ENCODE results near the gene LRP1B. TPM values are rescaled to one million over a fixed set of nuclear protein-coding genes. Genes with fewer than 3 reads are reported as not detected.

Gene LRP1B
- total RNA-seq, 2 experiments from 2014 or later = not detected

- no peaks in the 10 kb centered on the region for H3K27me3 Mint-ChIP-seq
- POLR2A ChIA-PET = no interaction called here
Observed at GRCh38 chr2:142031656-142032055, 99.2 kb downstream of the LRP1B start.

GRCh38 chr2:142030735-142031134 lies 100.1 kb downstream of the LRP1B start:
- intact Hi-C loops (cut with micrococcal nuclease) = no loop called here
- Mint-ChIP-seq H3K4me1 (ENCODE audit: low read depth) (no peaks in the 10 kb centered on the region), H3K27me3 (no peaks in the 10 kb centered on the region), H3K4me3 (no peak overlapping the region), H3K9me3 (peaks cover 23% of the 10 kb centered on the region), H3K36me3 (no peaks in the 10 kb centered on the region), H3K27ac (no peak overlapping the region)
- ChIA-PET CTCF (no interaction called here), POLR2A (no interaction called here)
- DNase-seq = no peak

More at GRCh38 chr2:142031656-142032055, 99.2 kb downstream of the LRP1B start:
- Mint-ChIP-seq H3K9me3 (peaks cover 26% of the 10 kb centered on the region), H3K36me3 (no peaks in the 10 kb centered on the region), H3K4me1 (ENCODE audit: low read depth) (no peaks in the 10 kb centered on the region), H3K27ac (no peak overlapping the region), H3K4me3 (no peak overlapping the region)
- intact Hi-C loops (cut with micrococcal nuclease) = no loop called here
- CTCF ChIA-PET = no interaction called here
- DNase-seq = no peak

DNA sequence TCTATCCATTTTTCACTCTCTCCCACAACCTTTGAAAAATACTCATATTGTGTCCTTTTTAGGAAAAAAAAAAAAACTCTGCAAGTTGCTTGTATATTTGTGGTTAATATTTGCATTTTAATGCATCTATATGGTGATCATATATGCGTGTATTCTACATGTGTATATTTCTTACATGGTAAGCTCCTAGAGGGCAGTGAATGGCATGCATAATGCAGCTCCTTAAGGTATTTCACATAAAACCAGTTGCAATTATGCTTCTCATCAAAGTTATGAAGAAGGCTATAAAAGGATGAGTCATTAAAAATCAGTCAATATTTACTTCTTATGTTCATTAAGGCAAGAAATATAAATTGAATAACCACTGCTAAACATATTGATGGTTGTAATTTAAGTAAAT lies 100.8 kb downstream of the LRP1B start:
- Mint-ChIP-seq H3K4me1 (ENCODE audit: low read depth) (no peaks in the 10 kb centered on the region), H3K36me3 (no peaks in the 10 kb centered on the region), H3K27ac (no peak overlapping the region), H3K4me3 (no peak overlapping the region), H3K27me3 (no peaks in the 10 kb centered on the region), H3K9me3 (peaks cover 21% of the 10 kb centered on the region)
- no peak for DNase-seq
- POLR2A ChIA-PET = no interaction called here
- intact Hi-C loops (cut with micrococcal nuclease) = no loop called here
- CTCF ChIA-PET = no interaction called here

GRCh38 chr2:142025394-142025793 lies 105.4 kb downstream of the LRP1B start:
- ChIA-PET POLR2A (no interaction called here), CTCF (no interaction called here)
- peaks cover 10% of the 10 kb centered on the region for H3K9me3 Mint-ChIP-seq
- DNase-seq = no peak
- no peaks in the 10 kb centered on the region for H3K27me3 Mint-ChIP-seq
- H3K27ac Mint-ChIP-seq = no peak overlapping the region
- no peaks in the 10 kb centered on the region for H3K4me1 Mint-ChIP-seq (ENCODE audit: low read depth)
- H3K36me3 Mint-ChIP-seq = no peaks in the 10 kb centered on the region
- H3K4me3 Mint-ChIP-seq = no peak overlapping the region
- intact Hi-C loops (cut with micrococcal nuclease) = no loop called here

DNA sequence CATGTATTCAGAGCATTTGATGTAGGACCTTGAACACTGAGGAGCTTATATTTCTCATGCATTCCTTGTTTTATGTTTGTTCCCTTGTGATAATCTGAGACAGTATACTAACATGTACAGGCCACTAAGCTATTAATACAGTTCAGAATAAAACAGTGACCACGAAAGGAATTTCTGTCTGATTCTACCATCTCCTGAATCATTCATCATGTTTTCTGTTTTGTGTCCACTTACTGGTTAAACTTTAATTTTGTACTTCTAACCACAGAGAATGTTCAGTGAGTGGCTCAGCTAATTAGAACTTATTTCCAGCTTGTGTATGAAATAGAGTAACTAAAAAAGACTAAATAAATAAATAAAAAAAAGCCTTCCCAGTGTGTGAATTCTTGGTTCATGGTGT lies 110.4 kb downstream of the LRP1B start:
- no peaks in the 10 kb centered on the region for H3K36me3 Mint-ChIP-seq
- POLR2A ChIA-PET = no interaction called here
- H3K27ac Mint-ChIP-seq = no peak overlapping the region
- H3K27me3 Mint-ChIP-seq = no peaks in the 10 kb centered on the region
- no peak for DNase-seq
- H3K4me1 Mint-ChIP-seq (ENCODE audit: low read depth) = no peaks in the 10 kb centered on the region
- CTCF ChIA-PET = interaction anchor here (1.5 kb wide), 1 partner anchor 16 kb away, joined by 4 read pairs; no protein-coding TSS in a partner anchor
- intact Hi-C loops (cut with micrococcal nuclease) = no loop called here
- no peak overlapping the region for H3K4me3 Mint-ChIP-seq
- H3K9me3 Mint-ChIP-seq = peaks cover 12% of the 10 kb centered on the region

DNA sequence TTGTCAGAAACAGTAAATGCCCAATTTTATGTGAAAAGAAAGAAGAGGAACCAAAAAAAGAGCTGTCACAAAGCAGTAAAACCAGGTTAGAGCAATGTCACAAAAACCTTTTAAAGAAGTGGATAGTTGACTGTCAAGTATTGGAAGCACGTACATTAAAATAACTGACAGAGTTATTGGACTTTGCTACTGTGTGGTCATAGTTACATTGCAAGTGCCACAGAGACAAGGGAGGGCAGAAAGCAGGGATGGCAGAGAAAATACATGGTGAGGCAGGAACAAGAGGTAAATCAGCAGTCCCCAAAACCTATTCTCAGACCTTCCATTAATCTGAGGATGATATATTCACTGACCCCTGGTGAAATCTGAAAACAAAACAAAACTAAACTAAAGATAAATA lies 116.3 kb downstream of the LRP1B start:
- Mint-ChIP-seq H3K27me3 (no peaks in the 10 kb centered on the region), H3K9me3 (peaks cover 12% of the 10 kb centered on the region), H3K36me3 (no peaks in the 10 kb centered on the region), H3K27ac (no peak overlapping the region), H3K4me3 (no peak overlapping the region), H3K4me1 (ENCODE audit: low read depth) (no peaks in the 10 kb centered on the region)
- intact Hi-C loops (cut with micrococcal nuclease) = no loop called here
- no peak for DNase-seq
- ChIA-PET POLR2A (no interaction called here), CTCF (no interaction called here)

GRCh38 chr2:142012797-142013196 lies 118.0 kb downstream of the LRP1B start:
- intact Hi-C loops (cut with micrococcal nuclease) = no loop called here
- Mint-ChIP-seq H3K27ac (no peak overlapping the region), H3K36me3 (no peaks in the 10 kb centered on the region), H3K27me3 (no peaks in the 10 kb centered on the region), H3K9me3 (peaks cover 23% of the 10 kb centered on the region), H3K4me1 (ENCODE audit: low read depth) (no peaks in the 10 kb centered on the region), H3K4me3 (no peak overlapping the region)
- no peak for DNase-seq
- ChIA-PET POLR2A (no interaction called here), CTCF (no interaction called here)

- H3K27me3 Mint-ChIP-seq = no peaks in the 10 kb centered on the region
- ChIA-PET CTCF (no interaction called here), POLR2A (no interaction called here)
- no peak for DNase-seq
- no peaks in the 10 kb centered on the region for H3K4me1 Mint-ChIP-seq (ENCODE audit: low read depth)
- H3K27ac Mint-ChIP-seq = no peak overlapping the region
- no peaks in the 10 kb centered on the region for H3K36me3 Mint-ChIP-seq
- no peak overlapping the region for H3K4me3 Mint-ChIP-seq
- H3K9me3 Mint-ChIP-seq = peaks cover 16% of the 10 kb centered on the region
- intact Hi-C loops (cut with micrococcal nuclease) = no loop called here
Observed at GRCh38 chr2:142010477-142011270, 120.1 kb downstream of the LRP1B start.

DNA sequence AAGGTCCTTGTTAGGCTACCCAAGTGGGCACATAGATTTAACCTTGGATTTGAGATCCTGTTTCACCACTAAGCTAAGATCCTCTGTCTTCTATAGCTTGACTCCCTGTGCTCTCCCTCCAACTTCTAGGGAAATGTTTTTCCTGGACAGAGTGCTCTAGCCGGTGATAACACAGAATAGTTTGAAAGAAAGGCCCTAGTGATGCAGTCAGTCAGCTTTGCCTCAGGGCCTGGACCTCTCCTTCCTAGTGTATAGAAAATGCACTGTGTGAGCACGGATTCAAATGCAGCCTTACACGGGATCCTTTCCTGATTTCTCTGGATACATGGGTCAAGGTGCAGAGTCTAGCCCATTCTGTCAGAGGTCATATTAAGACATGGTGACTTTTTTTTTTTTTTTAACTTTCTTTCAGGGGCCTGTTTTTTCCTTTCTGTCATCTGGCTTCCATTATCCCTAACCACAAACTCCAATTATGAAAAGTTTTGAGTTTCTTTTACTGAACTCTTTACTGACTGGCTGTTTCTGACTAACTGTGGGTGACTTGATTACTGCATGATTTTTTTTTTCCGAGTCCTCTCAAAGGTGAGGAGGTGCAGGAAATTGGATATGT lies 122.6 kb downstream of the LRP1B start:
- DNase-seq = no peak
- ChIA-PET POLR2A (no interaction called here), CTCF (no interaction called here)
- no peaks in the 10 kb centered on the region for H3K4me1 Mint-ChIP-seq (ENCODE audit: low read depth)
- no peak overlapping the region for H3K4me3 Mint-ChIP-seq
- no peaks in the 10 kb centered on the region for H3K36me3 Mint-ChIP-seq
- no peak overlapping the region for H3K27ac Mint-ChIP-seq
- peaks cover 13% of the 10 kb centered on the region for H3K9me3 Mint-ChIP-seq
- no peaks in the 10 kb centered on the region for H3K27me3 Mint-ChIP-seq
- intact Hi-C loops (cut with micrococcal nuclease) = no loop called here

DNA sequence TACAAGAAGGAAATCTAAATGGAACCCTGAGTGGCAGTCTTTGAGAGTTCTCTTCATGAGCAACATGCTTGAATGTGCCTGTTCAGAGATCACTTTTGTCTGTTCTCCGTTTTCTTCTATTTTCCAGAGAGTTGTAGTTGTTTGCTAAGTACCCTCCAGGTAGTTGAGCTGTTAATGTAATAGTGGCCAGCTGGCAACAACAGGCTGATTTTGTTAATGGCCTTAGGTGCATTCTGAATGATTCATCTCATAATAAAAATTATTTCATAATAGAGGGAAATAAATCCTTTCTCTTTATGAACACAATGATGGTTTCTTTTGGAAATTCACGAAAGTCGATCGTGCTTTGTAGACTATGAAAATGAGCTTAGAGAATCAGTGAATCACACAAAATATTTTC lies 136.8 kb downstream of the LRP1B start:
- intact Hi-C loops (cut with micrococcal nuclease) = no loop called here
- CTCF ChIA-PET = no interaction called here
- Mint-ChIP-seq H3K36me3 (no peaks in the 10 kb centered on the region), H3K4me1 (ENCODE audit: low read depth) (no peaks in the 10 kb centered on the region), H3K27ac (no peak overlapping the region), H3K27me3 (no peaks in the 10 kb centered on the region), H3K9me3 (peaks cover 5% of the 10 kb centered on the region), H3K4me3 (no peak overlapping the region)
- no peak for DNase-seq
- POLR2A ChIA-PET = no interaction called here

GRCh38 chr2:141992695-141993094 lies 138.1 kb downstream of the LRP1B start:
- POLR2A ChIA-PET = no interaction called here
- H3K9me3 Mint-ChIP-seq = peaks cover 5% of the 10 kb centered on the region
- no peaks in the 10 kb centered on the region for H3K36me3 Mint-ChIP-seq
- no peaks in the 10 kb centered on the region for H3K4me1 Mint-ChIP-seq (ENCODE audit: low read depth)
- H3K27ac Mint-ChIP-seq = no peak overlapping the region
- CTCF ChIA-PET = no interaction called here
- DNase-seq = no peak
- intact Hi-C loops (cut with micrococcal nuclease) = no loop called here
- no peaks in the 10 kb centered on the region for H3K27me3 Mint-ChIP-seq
- H3K4me3 Mint-ChIP-seq = no peak overlapping the region

DNA sequence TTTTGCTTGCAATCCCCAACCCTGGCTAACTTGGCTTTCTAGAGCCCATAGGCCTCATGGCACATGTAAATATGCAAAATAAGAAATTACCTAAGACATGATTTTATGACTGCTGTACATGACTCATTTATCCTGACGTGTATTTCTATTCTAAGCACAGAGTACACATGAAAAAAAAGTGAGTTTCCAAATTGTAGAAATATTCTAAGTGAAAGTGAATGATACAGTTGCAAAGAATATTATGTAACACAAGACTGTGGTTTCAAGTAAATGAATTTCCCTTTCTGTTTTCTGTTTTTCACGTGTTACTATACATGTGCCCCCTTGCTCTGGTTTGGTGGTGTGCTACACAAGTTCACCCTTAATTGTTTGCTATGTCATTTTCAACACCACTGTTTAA lies 162.4 kb downstream of the LRP1B start:
- ChIA-PET POLR2A (no interaction called here), CTCF (no interaction called here)
- Mint-ChIP-seq H3K9me3 (peaks cover 6% of the 10 kb centered on the region), H3K27ac (no peak overlapping the region), H3K4me3 (no peak overlapping the region), H3K36me3 (no peaks in the 10 kb centered on the region), H3K27me3 (no peaks in the 10 kb centered on the region), H3K4me1 (ENCODE audit: low read depth) (no peaks in the 10 kb centered on the region)
- DNase-seq = no peak
- intact Hi-C loops (cut with micrococcal nuclease) = no loop called here

GRCh38 chr2:141967980-141968379 lies 162.8 kb downstream of the LRP1B start:
- no peaks in the 10 kb centered on the region for H3K27me3 Mint-ChIP-seq
- no peaks in the 10 kb centered on the region for H3K4me1 Mint-ChIP-seq (ENCODE audit: low read depth)
- intact Hi-C loops (cut with micrococcal nuclease) = no loop called here
- CTCF ChIA-PET = no interaction called here
- no peak overlapping the region for H3K4me3 Mint-ChIP-seq
- DNase-seq = no peak
- H3K27ac Mint-ChIP-seq = no peak overlapping the region
- no peaks in the 10 kb centered on the region for H3K36me3 Mint-ChIP-seq
- POLR2A ChIA-PET = no interaction called here
- peaks cover 6% of the 10 kb centered on the region for H3K9me3 Mint-ChIP-seq

Measured in activated CD4-positive, alpha-beta memory T cell treated with anti-CD3 and anti-CD28 coated beads for 36 hours (primary cell).